HUDEP-2 (cell line): ENCODE data around the gene TERT.

Source experiments
- DNase-seq, 76 experiments: peaks; one replicate each; lab custom pipeline; 2025; ENCODE audit not compliant: unreplicated experiment in 76 of 76; lab: John Stamatoyannopoulos, UW

Gene TERT

GRCh38 chr5:1209896-1210776 lies 84.7 kb downstream of the TERT start:
- no peak for DNase-seq

GRCh38 chr5:1209489-1209852 lies 85.4 kb downstream of the TERT start:
- DNase-seq, result no peak

- no peak for DNase-seq
Observed at GRCh38 chr5:1208743-1209488, 86.0 kb downstream of the TERT start.

- DNase-seq, result no peak
Observed at GRCh38 chr5:1208221-1208742, 86.6 kb downstream of the TERT start.

GRCh38 chr5:1207555-1207954 lies 87.3 kb downstream of the TERT start:
- DNase-seq, result no peak

GRCh38 chr5:1206521-1207412 lies 88.1 kb downstream of the TERT start:
- no peak for DNase-seq

- no peak for DNase-seq
Observed at GRCh38 chr5:1205255-1206180, 89.3 kb downstream of the TERT start.

- DNase-seq, result peak in 26 of 76 experiments; percentile 4 to 44 (median 22)
Observed at GRCh38 chr5:1204693-1205242, 90.1 kb downstream of the TERT start.

- no peak for DNase-seq
Observed at GRCh38 chr5:1203968-1204692, 90.7 kb downstream of the TERT start.

GRCh38 chr5:1203311-1203967 lies 91.4 kb downstream of the TERT start:
- DNase-seq, result no peak
